NCI-H1436 (cell line): ENCODE data around the gene EGF.
A peak's percentile ranks its signal among the peaks of the same experiment; 100 is the strongest.

ENCODE experiments used
- DNase-seq: peaks from one replicate; lab custom pipeline; 2025; lab: John Stamatoyannopoulos, UW

Gene EGF

DNA sequence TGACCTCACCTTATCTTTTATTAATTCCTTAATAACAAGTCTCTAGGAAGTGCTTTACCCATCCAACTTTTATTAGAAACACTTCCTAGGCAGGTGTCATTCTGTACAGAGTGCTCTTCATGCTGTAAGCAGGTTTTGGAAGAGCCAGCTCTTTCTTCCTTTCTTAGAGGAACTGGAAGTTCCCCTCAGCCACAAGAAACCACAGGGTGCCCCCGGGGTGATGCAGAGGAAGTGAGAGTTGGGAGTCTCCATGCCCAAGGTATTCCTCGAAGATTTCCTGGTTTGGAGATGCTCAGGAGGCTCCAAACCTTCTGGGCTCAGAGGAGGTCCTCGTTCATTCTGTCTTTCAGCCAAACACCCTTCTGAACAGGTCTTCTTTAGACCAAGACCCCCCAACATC is 83.8 kb downstream of the EGF start:
- no peak for DNase-seq

DNA sequence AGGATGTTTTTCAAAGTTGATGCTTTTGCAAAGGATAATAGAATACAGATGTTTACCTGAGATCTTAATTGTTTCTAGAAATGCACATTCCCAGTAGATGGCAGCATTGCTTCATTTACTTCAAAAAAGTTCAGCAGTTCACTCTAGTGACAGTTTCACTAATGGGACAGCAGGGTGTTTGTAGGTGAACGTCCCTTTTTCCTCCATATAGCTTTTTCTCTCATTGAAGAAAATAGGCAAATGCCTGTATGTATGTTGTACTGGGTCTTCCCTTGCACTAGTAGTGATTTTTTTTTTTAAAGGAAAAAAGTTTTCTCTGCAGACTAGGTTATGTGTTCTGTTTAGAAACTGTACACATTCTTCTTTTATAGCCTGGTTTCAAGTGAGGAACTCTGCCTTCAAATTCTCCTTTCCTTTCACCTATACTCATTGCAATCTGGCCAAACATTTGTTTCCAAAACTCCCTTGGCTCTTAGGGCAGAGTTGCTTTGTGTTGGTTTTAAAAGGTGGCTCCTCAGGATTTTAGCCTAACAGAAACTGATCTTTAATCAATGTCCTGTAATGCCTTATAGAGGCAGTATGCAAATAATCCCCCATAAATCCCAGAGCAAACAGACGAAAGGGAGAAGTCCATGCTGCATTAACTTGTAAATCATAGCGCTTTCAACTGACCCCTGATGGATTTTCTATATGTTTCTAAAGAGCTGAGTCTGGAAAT is 86.3 kb downstream of the EGF start:
- DNase-seq, result peak; percentile 32

DNA sequence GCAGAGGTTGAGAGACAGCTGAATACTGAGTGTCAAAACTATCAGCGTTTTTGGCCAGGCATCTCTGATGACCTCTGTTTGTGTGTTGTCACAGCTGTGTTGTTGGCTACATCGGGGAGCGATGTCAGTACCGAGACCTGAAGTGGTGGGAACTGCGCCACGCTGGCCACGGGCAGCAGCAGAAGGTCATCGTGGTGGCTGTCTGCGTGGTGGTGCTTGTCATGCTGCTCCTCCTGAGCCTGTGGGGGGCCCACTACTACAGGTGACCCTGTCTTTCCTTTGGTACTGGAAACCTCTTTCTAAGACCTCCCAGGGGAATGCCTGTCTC is 86.9 kb downstream of the EGF start:
- no peak for DNase-seq

DNA sequence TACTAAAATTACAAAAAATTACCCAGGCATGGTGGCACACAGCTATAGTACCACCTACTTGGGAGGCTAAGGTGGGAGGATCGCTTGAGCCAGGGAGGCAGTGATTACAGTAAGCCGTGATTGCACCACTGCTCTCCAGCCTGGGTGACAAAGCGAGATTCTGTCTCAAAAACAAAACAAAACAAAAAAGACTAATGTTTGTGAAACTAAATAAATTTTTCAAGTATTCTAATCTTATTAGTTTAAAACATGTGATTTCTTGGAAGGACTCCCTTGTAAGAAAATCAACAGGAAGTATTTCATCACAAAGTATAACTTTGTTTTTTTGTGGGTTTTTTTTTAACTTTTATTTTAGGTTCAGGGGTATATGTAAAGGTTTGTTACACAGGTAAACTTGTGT is 89.6 kb downstream of the EGF start:
- no peak for DNase-seq

DNA sequence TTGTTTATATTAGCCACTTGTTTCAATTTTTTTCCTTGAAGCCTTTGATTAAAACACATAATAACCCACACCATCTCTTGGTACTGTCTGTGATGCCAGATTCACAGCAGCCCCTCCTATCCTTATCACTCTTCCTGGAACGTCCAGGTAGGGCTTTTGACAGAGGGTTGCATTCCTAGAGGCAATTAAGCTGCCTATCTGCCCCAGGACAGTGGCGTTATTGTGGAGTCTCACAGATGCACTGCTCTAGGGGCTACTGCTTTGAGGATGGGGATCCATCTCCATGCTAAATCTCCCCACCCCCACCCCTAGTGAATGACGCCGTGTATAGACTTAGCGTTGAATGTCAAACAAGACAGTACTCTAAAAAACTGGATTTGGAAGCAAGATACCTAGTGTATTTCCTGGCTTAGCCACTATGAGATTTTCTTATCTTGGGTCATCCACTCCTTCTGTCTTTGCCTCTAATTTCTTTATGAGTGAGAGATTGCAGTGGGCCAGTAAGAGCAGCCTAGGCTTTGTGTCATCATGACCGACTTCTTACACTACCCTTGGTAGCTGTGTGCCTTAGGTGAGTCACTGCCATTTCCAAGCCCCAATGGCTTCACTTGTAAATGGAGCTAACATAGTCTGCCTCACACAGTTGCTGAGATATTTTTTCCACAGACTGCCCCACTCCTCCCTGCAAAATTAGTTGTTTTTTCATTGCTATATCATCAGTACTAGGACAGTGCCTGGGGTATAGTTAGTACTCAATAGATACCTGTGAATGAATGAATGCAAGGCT is 90.9 kb downstream of the EGF start:
- DNase-seq, result no peak

DNA sequence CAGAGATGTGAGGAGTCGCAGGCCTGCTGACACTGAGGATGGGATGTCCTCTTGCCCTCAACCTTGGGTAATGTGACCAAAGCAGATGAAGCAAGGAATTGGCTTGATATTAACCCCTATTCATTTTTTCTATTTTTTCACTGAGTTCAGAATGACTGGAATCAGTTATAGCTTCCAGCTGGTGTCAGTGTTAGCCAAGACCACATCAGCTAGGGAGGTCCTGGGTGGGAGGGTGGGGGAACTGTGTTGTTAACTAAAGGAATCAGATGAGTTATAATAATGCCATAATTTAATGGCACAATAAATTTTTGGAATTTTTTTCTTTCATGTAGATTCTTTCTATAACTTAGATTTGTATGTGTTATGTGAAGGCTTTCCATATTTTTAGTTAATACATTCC is 91.9 kb downstream of the EGF start:
- no peak for DNase-seq

DNA sequence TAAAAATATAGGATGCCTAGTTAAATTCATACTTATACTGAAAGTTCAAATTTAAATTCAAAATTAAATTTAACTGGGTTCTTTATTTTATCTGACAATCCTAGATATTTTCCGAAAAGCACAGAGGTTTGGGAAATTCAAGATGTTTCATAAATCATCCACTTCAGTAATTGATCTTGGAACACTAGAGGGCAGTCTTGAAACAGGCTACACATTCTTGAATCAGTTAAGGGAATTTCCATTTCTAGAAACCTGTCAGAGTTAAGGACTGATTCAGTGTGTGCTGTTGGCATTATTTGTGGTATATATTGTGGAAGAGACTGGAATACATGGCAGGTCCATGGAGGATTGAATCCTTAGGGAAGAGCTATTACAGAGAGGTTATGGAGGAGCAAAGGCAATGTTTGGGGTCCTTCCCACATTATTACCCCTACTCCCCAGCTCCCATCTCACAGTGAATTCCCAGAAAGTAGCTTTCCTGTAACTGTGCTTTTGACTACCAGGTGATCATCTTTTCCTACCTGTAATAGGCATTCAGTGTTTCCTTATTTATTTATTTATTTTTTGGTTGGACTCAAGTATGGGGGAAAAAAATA is 92.9 kb downstream of the EGF start:
- DNase-seq, result peak; percentile 47

DNA sequence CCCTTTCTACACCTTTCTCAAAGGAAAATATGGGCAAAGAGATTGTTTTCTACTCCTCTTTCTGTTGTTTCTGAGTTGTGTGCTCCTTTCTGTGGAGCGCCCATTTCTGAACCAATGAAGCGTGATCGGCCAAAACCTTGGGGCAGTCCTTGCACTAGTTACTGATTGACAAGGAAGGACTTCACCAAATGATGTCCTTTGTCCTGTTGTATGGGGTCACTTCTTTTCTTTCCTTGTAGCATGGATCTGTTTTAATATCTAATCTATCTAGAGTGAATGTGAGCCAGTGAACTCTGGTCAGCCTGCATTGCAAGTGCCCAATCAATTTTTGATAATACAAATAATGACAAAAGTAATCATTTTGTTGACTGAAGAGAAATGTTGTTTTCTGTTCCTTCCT is 94.5 kb downstream of the EGF start:
- no peak for DNase-seq

DNA sequence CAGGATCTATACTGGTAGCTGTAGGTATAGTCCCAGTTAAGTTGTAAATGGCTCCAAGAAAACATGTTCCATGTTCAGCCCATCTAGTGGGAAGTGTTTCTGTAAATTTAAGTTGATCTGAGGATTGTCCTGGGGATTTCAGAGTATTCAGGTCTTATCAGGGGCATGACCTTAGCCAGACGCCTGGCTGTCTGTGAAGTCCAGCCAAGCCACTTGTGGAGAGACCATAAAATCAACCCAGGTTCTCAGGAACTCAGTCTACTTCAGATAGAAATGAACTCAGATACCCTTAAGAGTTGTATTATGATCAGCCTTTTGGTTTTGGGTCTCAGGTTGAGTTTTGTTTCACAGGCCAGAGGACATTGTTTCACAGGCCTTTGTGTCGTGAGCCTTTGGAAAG is 95.9 kb downstream of the EGF start:
- DNase-seq, result no peak

DNA sequence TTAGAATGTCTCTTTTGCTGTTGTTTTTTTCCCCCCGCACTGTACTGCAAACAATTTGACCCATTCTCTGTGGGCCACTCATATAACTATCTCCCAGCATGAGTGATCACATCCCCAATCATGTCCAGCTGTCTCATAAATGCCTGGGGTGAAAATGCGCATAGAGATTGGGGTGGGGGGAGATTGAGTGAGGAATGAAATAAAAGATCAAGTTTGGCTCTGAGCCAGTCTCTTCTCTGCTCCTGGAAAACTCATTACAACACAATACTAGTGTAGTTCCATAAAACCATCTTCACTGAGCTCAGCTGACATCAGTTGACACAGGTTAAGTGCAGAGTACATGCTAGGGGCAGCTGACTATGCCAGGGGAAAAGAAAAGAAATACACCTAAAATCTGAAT is 96.9 kb downstream of the EGF start:
- no peak for DNase-seq

DNA sequence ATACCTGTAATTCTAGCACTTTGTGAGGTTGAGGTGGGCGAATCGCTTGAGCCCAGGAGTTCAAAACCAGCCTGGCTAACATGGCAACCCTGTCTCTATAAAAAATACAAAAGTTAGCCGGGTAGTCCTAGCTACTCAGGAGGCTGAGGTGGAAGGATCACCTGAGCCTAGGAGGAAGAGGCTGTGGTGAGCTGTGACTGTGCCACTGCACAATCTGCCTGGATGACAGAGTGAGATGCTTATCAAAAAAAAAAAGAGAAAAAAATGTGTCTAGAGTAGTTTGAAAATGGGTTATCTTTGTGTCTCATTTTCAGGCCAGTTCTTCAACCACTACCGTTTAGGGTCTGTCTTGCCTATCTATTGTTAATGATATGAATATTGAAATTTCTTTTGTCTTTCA is 98.1 kb downstream of the EGF start:
- DNase-seq, result no peak

DNA sequence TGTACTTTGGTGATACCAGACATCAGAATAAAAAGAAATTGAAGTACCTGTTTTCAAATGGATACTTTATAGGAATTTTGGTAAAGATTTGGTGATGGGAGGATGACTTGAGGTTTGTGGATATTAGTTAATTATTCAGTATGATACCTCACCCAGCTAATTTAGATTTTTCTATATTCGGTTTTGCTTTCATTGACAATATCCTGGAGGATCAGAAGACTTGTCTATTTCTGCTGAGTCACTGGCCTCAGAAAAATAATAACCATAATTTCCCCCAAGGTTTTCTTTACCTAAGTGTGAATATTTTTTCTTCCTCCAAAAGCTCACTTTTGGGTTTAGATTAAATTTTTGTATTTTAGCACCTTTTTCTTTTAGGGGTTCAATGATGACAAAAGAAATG is 100.2 kb downstream of the EGF start:
- DNase-seq, result no peak

DNA sequence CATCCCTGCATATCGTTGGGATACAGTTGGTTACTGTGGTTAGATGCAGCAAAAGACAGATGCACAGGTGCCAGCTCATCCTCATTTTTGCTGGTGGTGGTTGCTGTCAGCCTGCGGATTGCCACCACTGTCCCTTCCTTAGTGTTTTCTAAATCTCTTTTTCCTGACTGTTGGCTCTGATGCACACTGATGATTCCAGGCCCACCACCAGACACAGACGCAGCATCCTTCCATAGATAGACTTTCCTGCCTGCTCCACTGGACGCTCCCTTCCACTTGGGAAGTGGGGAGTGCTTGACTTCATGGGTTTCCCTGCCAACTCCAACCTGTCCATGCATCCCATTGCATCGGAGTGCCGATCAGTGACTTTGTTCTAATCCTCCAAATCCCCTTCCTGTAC is 101.5 kb downstream of the EGF start:
- no peak for DNase-seq

DNA sequence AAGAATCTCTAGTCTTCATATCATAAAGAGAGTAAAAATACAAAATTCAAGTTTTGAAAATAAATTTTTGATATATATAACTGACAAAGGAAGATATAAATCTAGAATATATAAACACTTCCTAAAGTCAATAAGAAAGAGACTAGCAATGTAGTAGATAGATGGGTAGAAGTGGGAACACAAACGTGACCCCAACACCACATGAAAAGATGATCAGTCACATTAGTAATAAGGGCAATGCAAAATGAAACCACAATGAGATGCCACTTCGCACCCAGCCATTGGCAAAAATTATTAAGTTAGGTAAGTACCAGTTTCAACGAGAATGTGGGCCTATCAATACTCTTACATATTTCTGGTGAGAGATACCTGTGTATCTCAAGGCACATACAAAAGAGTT is 106.5 kb downstream of the EGF start:
- no peak for DNase-seq

DNA sequence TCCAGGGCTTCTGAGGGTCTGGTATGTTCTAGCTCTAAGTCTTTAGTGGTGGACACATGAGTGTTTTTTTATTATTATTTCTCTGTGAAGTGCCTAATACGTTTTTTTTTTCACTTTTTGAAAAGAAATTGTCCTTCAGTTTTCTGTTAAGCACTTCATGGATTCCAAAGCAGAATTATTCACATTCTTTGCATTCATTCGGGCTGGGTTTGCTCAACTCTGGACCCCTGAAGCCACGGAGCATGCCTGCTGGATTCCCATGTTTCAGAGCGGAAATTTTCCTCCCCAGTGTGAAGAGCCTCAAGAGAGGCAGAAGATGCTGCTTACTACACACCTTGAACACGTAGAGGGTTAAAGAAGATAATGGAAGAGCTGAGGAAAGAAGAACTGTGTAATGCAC is 107.5 kb downstream of the EGF start:
- no peak for DNase-seq

DNA sequence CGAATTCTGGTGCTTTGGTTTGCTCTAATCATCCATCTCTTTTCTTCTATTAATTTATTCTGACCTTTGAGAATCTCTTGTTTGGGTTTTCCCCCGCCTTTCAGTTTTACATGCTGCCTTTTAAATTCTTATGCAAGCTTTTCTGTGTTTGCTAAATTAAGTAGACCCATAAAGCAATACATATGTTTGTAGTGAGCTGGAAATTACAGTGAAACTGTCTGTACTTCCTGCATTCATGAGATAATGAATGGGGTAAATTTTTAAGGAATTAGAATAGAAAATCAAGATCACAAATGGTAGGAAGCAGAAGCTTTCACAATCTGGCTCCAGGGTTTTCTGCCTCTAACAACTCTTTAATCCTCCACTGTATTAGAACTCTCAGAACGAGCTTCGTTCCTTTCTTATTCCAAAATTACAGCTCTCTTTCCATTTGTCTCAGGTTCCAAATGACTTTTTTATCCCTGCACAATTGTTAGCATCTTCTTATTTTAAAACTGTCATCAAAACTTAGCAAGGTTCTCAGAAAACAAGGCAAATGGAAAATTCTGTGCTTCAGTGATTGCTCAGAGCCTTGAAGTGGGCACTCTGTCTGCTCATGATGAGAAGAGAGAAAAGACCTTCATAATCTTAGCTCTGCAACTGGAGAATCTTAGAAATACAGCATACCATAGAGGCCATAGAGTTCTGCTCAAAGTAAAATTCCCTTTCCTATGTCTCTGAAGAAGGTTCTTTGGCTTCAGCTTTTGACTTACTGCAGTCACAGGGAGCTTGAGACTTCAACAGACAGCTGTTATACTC is 108.2 kb downstream of the EGF start:
- no peak for DNase-seq

DNA sequence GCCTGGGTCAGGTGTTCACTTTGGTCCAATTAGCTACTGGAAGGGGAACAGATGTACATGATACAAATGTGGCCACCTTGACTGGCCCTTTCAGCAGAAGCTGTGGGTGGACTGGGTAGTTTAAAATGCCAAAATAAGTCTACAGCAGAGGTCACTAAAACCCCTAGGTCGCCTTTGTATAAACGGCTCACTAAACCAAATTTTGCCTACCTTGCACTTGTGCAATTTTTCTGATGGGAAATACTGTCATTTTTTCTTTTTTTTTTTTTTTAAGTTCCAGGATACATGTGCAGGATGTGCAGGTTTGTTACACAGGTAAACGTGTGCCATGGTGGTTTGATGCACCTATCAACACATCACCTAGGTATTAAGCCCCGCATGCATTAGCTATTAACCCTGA is 109.8 kb downstream of the EGF start:
- DNase-seq, result no peak

DNA sequence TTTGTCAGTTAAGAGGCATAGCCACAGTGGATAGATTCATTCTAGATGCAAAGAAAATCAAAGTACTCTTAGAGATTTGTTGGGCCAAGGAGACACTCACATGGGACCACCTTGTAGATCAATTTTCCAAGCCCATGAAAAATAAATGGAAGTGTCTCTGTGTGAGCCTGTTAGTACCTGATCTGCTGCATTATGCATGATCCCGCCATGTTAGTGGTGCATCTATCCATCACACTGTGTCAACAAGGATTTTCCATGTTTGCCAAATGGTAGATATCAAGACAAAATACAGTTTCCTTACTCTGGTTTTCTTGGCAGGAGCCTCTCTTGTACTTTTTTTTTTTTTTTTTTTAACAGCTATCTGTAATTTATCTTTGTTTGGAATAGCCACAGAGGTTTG is 112.4 kb downstream of the EGF start:
- DNase-seq, result no peak

DNA sequence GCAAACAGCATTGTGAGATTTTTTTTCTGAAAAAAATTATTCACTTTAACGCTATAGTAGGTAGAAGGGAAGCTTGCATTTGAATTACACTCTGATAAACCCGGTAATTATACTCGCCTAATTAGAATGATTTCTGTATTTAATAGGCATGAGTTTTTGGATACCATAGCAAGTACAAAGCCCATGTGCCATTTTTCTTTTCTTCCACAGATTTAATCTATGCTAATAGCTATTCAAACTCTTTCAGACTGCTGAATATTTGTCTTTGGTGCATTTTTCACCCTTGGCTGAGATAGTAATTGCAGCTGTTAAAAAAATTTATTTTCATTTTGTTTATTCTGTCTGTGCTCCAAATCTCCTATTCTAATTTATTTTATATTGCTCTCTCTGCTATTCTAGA is 113.0 kb downstream of the EGF start:
- no peak for DNase-seq

DNA sequence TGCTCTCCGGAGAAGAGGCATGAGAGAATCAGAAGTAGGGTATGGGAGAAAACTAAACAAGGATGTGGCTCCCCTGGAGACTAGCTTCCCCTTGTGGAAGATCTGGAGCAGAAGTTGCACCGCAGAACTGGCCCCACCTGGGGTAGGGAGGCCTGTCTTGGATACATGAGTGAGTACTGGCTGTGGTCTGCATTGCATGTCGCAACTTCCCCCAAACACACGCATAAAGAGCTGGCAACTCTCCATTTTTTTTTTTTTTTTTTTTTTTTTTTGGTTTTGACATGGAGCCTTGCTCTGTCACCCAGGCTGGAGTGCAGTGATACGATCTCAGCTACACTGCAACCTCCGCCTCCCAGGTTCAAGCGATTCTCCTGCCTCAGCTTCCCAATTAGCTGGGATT is 119.9 kb downstream of the EGF start:
- no peak for DNase-seq

DNA sequence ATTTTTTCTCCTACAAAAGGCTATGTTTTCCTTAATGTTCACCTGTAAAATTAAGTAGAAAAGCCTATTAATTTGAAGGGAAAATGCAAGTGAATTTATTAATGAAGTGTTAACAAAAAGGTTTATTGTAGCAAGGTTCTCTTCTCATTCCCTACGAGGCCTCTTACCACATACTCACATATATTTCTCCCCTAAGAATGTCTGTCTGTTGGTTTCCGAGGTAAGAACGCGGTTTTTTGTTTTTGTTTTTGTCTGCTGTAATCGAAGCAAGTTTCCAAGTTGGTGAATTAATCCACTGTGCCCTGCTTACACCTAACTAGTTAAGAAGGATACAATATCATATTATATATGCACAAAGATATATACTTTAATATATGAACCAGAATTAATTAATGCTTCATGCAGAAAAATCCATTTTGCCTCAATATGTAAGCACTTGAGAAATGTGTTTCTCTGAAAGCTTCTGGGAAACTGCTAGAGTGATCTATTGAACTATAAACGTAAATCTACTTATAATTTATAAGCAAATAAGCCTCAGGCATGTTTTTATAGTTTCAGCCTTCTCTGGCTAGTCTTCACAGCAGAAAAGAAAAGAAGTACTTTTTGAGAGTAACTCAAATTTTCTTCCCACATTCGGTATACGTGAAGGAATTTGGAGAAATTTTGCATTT is 120.8 kb downstream of the EGF start:
- DNase-seq, result no peak

DNA sequence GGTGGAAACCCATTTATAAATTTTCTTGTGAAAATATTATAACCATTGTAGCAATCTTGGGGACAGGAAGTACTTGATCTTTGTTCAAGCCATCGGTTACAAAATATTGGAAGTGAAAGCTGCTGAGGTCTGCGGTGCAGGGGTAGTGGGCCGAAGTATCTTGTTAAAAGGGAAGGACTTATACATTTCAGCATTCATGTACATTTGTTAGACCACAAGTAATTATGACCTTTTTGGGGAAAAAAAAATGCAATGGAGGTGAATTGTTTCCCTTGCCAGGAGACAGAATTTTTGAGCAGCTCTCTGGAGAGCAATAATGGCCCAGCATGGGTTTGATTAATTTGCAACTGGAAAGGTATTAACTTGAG is 121.3 kb downstream of the EGF start:
- no peak for DNase-seq
